ENCODE data around the gene SLC9A6.

DNA sequence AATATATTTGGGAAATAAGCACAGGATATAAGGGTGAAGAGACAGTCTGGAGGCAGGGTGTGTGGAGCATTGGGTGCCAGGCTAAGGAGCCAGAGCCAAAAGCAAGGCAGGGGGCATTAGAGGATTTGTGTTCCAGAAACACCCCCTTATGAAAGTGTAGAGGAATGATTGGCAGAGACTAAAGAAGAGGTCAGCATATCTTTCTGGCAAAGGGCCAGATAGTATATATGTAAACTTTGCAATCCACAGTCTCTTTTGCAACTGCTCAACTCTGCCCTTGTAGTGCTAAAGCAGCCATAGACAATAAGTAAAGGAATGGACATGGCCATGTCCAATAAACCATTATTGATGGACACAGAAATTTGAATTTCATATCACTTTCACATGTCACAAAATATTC lies 3.6 kb upstream of the SLC9A6 start:
- TF ChIP-seq POLR2AphosphoS5 (IDR thresholded peaks at IDR 0.05; ENCODE audit: low read depth, low read length): no peak
- TF ChIP-seq POLR2A (IDR thresholded peaks at IDR 0.05; ENCODE audit: low read depth, low read length): no peak
- no peak for TF ChIP-seq TAF1 (IDR thresholded peaks at IDR 0.05; ENCODE audit: borderline replicate concordance, low read depth, low read length)
